Astrocyte of the spinal cord (primary cell): Measurements from ENCODE around the gene STPG1.

Source experiments
- DNase-seq: peaks from one replicate; pipeline ENCODE4 v3.0.0; 2011; ENCODE audit warnings: low read depth, low spot score
- H3K4me3 ChIP-seq: 2 replicates; pipeline ENCODE4 v1.5.1; 2011; ENCODE audit warnings: low read depth, mild to moderate bottlenecking, low read length, moderate library complexity
- in situ Hi-C: cut with HindIII; loops from 2 replicates; pipeline ENCODE4 v1.10.0; 2017; ENCODE audit warnings: low sequenced_read_pairs
- TF ChIP-seq, protein P1 (sequence below): IDR thresholded peaks from 2 replicates; pipeline ENCODE4 v1.5.1; 2012; ENCODE audit warnings: low read depth, mild to moderate bottlenecking, low read length, inconsistent platforms

STPG1 gene

DNA sequence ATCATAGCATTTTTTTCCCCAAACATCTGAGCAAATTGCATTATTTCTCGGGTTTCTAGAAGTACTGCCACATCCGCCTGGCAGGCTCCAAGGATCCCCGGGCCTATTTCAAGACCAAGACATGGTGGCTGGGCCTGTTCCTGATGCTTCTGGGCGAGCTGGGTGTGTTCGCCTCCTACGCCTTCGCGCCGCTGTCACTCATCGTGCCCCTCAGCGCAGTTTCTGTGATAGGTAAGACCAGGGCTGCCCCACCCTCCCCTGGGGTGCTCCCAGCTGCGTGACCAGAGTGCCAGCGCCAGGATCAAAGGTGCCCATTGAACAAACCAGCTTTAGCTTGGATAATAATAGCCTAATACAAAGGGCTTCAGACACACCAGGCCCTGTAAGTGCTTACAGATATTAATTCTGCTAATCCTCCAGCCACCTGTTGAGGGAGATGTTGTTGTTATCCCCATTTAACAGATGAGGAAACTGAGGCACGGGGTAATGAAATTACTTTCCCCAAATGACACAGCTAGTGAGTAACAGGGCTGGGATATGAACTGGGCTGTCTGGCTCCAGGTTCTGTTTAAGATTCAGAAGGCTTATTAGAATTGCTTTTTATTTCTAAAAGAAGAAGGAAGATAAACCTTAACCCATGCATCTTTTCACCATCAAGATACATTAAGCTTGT is 28.6 kb upstream of the STPG1 start:
- no peak overlapping the region for H3K4me3 ChIP-seq
- TF ChIP-seq, protein P1, sequence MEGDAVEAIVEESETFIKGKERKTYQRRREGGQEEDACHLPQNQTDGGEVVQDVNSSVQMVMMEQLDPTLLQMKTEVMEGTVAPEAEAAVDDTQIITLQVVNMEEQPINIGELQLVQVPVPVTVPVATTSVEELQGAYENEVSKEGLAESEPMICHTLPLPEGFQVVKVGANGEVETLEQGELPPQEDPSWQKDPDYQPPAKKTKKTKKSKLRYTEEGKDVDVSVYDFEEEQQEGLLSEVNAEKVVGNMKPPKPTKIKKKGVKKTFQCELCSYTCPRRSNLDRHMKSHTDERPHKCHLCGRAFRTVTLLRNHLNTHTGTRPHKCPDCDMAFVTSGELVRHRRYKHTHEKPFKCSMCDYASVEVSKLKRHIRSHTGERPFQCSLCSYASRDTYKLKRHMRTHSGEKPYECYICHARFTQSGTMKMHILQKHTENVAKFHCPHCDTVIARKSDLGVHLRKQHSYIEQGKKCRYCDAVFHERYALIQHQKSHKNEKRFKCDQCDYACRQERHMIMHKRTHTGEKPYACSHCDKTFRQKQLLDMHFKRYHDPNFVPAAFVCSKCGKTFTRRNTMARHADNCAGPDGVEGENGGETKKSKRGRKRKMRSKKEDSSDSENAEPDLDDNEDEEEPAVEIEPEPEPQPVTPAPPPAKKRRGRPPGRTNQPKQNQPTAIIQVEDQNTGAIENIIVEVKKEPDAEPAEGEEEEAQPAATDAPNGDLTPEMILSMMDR, result no peak
- DNase-seq, result no peak
- in situ Hi-C loops, result no loop called here

DNA sequence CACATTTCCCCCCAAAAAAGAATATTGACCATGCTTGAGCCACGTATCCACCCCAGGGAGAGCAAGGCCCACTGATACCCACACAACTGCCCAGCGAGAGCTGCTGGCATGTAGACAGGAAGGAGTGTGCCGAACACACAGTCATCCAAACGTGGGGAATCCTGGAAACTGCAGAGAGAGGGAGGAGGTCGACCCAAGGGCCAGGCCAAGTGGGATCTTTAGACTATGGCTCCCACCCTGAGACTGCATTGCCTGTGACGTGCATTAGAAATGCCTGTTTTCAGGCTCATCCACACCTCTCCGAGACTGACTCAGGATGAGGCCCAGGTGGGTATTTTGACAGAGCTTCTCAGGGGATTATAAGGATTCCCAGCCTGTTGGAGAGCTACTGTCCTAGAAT is 27.9 kb upstream of the STPG1 start:
- in situ Hi-C loops, result no loop called here
- no peak for DNase-seq
- TF ChIP-seq, protein P1, result no peak
- no peak overlapping the region for H3K4me3 ChIP-seq

DNA sequence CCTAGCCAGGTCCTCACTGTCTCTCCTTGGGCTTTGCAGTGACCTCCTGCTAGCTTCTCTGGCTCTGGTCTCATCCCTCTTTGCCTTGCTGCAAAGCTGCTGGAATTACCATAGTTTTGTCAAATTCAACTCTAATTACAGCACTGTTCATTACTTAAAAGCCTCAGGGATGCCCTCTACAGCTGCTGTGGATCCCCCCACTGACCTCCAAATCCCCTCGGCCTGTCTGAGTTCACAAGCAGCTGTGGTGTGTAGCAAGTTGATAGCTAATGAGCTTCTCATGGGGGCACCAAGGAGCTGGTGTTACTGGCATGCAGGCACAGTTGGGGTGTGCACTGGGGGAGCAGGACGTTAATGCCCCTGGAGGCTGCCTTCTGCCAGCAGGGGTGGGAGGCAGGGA is 26.9 kb upstream of the STPG1 start:
- H3K4me3 ChIP-seq, result no peak overlapping the region
- in situ Hi-C loops, result no loop called here

DNA sequence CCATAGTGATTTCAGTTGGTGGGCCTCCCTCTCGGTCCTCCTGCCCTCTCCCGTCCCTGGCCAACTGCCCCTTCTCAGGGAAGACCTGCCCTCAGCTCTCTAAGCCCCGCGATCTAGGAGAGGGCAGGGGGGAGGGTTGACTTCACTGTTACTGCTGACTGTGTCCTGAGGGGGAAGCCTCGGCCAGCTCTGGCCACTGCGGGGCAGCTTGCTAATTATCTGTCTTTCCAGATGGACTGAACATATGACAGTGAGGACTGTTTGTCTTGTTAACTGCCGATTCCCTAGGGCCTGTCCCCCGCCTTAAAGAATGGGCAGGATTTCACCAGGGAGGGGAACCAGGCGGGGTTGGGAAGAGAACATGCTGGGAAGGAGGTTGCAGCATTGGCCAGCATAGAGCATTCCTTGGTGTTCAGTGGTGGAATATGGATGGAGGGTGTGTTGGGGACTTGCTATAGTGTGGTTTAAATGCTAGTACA is 24.9 kb upstream of the STPG1 start:
- TF ChIP-seq, protein P1, result no peak
- no peak overlapping the region for H3K4me3 ChIP-seq
- in situ Hi-C loops, result no loop called here
- peak; percentile 5 for DNase-seq

More for the DNA sequence above, 26.9 kb upstream of the STPG1 start:
- TF ChIP-seq, protein P1, result no peak
- no peak for DNase-seq

DNA sequence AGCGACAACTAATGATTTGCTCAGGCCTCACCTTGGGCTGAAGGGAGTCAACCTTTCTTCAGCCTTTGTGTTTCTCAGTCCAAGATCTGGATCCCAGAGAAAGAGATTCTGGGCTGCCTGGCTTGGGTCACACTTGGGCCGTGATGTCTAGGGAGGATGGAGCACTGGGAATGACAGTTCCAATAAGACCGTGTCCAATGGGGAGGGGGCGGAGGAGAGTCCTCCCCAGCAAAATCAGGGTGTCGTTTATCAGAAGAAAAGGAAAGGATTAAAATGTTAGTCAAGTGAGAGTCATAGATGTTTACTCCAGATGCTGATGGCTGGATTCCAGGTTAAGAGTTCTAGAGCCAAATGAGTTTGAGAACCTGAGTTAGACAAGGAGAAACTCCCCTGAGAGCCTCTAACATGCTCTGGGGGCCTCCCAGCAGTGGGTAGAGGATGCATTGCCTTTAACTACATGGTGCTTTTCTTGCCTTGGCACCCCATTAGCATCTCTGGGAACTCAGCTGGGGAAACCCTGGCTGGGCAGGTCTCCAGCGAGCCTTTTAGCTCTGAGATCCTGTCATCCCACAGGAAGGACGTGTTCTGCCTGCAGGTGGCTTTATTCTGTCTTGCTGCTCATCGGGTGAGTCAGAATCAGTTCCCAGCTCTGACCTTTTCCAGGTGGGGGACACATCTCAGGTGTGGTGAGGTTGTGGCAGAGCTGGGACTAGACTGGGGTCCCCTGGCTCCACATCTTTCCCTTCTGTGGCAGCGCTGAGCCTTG is 24.2 kb upstream of the STPG1 start:
- no peak overlapping the region for H3K4me3 ChIP-seq
- peak; percentile 9 for DNase-seq
- TF ChIP-seq, protein P1, result no peak
- in situ Hi-C loops, result no loop called here

DNA sequence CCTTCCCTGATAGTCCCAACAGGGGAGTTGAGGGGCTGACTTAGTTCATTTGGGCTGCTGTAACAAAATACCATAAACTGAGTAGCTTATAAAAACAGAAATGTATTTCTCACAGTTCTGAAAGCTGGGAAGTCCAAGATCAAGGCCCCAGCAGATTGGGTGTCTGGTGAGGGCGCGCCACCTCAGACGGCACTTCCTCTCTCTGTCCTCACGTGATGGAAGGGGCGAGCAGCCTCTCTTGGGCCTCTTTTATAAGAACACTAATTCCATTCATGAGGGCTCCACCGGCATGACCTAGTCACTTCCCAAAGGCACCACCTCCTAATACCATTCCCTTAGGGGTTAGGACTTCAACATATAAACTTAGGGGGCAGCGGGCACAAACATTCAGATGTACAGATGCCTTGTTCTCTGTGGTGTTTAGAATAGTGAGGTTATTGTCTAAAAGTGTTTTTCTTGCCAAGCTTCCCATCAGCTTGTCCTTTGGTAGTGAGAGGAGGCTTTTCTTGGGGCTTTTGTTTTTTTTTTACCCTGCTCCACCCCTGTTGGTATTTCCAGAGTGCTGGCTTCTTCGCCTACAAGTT is 22.3 kb upstream of the STPG1 start:
- H3K4me3 ChIP-seq, result no peak overlapping the region
- in situ Hi-C loops, result no loop called here
- DNase-seq, result no peak
- TF ChIP-seq, protein P1, result no peak
